Measurements from ENCODE around the gene ARPC1A.
"Not testable (repeated sequence)": the region's sequence is repeated elsewhere in the genome, so short reads cannot be mapped to it uniquely, and the experiment has no call there.

The ARPC1A gene

DNA sequence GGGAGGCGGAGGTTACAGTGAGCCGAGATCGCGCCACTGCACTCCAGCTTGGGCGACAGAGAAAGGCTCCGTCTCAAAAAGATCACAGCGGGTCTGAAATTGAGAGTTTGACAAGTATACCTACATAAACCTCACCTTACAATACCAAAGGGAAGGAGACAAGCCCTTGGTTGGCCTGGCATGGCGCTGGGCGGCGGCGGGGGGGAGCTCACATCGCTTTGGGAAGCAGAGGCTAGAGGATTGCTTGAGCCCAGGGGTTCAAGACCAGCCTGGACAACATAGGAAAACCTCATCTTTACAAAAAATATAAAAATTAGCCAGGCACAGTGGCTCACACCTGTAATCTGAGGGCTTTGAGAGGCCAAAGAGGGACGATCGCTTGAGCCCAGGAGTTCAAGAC lies 1.1 kb upstream of the ARPC1A start:
- no peak for DNase-seq

DNA sequence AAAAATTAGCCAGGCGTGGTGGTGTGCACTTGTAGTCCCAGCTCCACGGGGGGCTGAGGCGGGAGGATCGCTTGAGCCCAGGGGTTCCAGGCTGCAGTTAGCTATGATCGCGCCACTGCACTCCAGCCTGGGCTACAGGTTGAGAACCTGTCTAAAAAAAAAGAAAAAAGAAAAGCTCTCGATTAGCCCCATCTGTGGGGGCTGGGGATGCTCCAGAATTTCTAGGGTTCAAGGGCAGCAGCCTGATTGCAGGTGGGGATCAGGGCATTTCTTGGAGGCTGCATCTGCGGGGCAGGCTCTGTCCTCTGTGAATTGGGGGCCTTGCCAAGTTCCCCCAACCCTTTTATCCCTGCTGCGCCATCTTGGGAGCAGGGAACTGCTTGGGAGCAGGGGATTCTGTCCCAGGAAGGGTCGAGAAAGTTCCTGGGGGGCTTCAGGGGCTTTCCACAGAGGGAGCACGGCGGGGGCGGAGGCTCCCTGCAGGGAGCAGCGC lies 651 bp upstream of the ARPC1A start:
- no peak for DNase-seq

GRCh38 chr7:99326408-99326782 lies 697 bp downstream of the ARPC1A start:
- DNase-seq: no peak

- not testable (repeated sequence) for DNase-seq
Observed at GRCh38 chr7:99330314-99330961, 4.7 kb downstream of the ARPC1A start.

- DNase-seq: no peak
Observed at GRCh38 chr7:99331002-99331401, 5.3 kb downstream of the ARPC1A start.

DNA sequence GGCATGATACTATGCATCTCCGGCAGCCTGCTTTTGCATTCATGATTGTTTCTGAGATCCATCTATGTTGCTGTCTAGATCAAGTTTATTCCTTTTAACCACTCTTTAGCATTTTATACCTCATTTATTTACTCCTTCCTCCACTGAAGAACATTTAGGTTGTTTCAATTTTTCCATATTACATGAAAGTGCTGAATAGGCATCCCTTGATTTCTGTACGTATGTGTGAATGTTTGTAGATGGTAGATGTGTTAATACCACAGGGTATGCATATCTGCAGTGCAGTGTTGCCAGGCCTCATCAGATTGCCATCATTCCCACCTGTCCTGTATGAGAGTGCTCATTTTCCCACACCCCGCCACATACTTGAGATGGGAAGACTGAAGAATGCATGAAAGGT lies 13.9 kb downstream of the ARPC1A start:
- DNase-seq: no peak

GRCh38 chr7:99340659-99341058 lies 15.0 kb downstream of the ARPC1A start:
- no peak for DNase-seq

GRCh38 chr7:99344061-99344647 lies 18.5 kb downstream of the ARPC1A start:
- no peak for DNase-seq

DNA sequence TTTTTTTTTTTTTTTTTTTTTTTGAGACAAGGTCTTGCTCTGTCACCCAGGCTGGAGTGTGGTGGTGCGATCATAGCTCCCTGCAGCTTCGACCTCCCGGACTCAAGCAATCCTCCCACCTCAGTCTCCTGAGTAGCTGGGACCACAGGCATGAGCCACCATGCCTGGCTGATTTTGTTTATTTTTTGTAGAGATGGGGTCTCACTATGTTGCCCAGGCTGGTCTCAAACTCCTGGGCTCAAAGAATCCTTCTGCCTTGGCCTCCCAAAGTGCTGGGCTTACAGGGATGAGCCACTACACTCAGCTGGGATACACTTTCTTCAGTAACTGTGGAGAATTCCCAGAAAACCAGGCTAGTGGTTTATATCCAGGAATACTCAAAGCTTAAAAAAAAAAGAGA lies 24.9 kb downstream of the ARPC1A start:
- DNase-seq: not testable (repeated sequence)

- DNase-seq: no peak
Observed at GRCh38 chr7:99352247-99352646, 26.5 kb downstream of the ARPC1A start.

- no peak for DNase-seq
Observed at GRCh38 chr7:99355098-99355497, 29.4 kb downstream of the ARPC1A start.

- DNase-seq: no peak
Observed at GRCh38 chr7:99357701-99358490, 32.2 kb downstream of the ARPC1A start.

DNA sequence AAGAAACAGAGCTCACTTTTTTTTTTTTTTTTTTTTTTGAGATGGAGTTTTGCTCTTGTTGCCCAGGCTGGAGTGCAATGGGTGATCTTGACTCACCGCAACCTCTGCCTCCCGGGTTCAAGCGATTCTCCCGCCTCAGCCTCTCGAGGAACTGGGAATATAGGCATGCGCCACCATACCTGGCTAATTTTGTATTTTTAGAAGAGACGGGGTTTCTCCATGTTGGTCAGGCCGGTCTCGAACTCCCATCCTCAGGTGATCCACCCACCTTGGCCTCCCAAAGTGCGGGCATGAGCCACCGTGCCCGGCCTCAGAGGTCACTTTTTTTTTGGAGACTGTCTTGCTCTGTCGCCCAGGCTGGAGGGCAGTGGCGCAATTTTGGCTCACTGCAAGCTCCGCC lies 32.8 kb downstream of the ARPC1A start:
- DNase-seq: not testable (repeated sequence)

GRCh38 chr7:99359465-99360154 lies 33.9 kb downstream of the ARPC1A start:
- no peak for DNase-seq

GRCh38 chr7:99362801-99363200 lies 37.1 kb downstream of the ARPC1A start:
- no peak for DNase-seq

- DNase-seq: no peak
Observed at GRCh38 chr7:99363286-99363685, 37.6 kb downstream of the ARPC1A start.

DNA sequence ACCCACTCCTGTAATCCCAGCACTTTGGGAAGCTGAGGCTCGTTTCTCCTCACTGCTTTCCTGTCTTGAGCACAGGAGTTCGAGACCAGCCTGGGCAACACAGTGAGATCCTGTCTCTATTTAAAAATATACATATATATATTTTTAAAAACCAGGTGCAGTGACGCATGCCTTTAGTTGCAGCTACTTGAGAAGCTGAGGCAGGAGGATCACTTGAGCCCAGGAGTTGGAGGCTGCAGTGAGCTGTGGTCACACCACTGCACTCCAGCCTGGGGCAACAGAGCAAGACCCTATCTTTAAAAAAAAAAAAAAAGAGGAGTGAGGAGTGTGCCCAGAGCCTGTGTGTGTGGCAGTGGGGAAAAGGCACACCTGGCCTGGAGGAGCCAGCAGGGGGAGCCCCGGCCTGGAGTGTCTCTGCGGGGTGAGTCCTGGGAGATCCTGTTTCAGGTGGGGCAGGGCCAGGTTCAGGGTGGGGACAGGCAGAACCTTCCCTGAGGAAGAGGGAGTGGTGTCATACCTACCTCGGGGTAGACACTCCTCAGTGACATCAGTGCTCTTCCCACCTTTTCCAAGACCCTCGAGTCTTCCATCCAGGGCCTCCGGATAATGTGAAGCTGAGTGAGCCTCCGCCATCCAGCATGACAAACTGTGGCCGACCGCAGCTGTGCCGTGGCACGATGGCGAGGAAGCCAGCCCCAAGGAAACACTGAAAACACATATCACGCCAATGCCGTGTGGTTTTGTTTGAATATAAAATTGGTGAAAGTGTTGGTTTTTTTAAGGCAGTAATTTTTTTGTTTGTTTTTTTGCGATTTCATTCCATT lies 39.8 kb downstream of the ARPC1A start:
- peak; percentile 58 for DNase-seq

GRCh38 chr7:99366646-99367045 lies 40.9 kb downstream of the ARPC1A start:
- DNase-seq: no peak

DNA sequence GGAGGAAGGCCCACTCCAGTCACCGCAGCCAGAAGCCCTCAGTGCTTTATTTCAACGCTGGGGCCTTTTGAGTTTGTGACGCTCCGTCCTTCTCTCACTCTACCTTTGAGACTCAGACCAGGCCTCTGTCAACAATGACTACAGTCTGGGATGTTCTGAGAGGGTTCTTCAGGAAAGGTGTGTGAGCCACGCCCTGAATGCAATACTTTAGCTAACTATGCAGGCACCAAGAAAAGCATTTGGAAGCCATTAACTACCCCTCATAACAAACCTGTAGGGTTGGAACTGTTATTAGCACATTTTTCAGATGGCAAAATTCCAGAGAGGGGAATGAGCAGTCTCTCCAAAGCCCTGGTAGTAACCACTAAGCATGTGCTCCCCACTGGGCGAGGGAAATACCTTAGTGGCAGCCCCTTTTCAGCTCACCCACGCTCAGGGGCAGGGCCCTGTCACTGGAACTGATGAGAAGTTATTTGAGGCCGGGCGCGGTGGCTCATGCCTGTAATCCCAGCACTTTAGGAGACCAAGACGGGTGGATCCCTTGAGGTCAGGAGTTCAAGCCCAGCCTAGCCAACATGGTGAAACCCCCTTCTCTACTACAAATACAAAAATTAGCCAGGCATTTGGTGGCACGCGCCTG lies 43.2 kb downstream of the ARPC1A start:
- no peak for DNase-seq

- DNase-seq: no peak
Observed at GRCh38 chr7:99369767-99370391, 44.2 kb downstream of the ARPC1A start.

GRCh38 chr7:99371376-99371920 lies 45.8 kb downstream of the ARPC1A start:
- DNase-seq: no peak
